ENCODE measurements around the gene GRIK5. TPM values are rescaled to one million over a fixed set of nuclear protein-coding genes. Genes with fewer than 3 reads are reported as not detected.

The GRIK5 gene
- total and polyA plus RNA-seq, 4 donors = 0.09 to 0.42 (median 0.17) TPM; not detected in 1

GRCh38 chr19:41997851-41998229 is 72.2 kb downstream of the GRIK5 start:
- Histone ChIP-seq H3K4me3 (ENCODE audit: low read depth in 1 of 3, low read length in 3 of 3) (no peak overlapping the region), H3K9me3 (ENCODE audit: control insufficient read depth in 4 of 4, low read length in 3 of 4) (no peaks in the 10 kb centered on the region), H3K9ac (ENCODE audit: low read depth in 1 of 2, low read length in 2 of 2) (no peak overlapping the region), H3K27me3 (ENCODE audit: control insufficient read depth in 4 of 4, insufficient read depth in 4 of 4, low read length in 3 of 4) (peaks cover 8 to 27% (median 12%) of the 10 kb centered on the region in 4 donors), H3K27ac (ENCODE audit: low read depth in 1 of 2, low read length in 2 of 2) (no peak overlapping the region), H3K4me1 (ENCODE audit: control insufficient read depth in 4 of 4, insufficient read depth in 4 of 4, low read length in 3 of 4) (peaks cover 0 to 6% (median 3%) of the 10 kb centered on the region in 4 donors), H3K36me3 (ENCODE audit: control insufficient read depth in 4 of 4, insufficient read depth in 3 of 4, low read depth in 1 of 4, low read length in 3 of 4) (no peaks in the 10 kb centered on the region)
- TF ChIP-seq FOXA1 (IDR thresholded peaks at IDR 0.05) (no peak), REST (IDR thresholded peaks at IDR 0.05) (no peak), CTCF (IDR thresholded peaks at IDR 0.05; ENCODE audit: low read depth, low read length, missing input control) (no peak), RXRA (IDR thresholded peaks at IDR 0.05) (no peak), SP1 (IDR thresholded peaks at IDR 0.05) (no peak), MAX (IDR thresholded peaks at IDR 0.05) (no peak), FOXA2 (IDR thresholded peaks at IDR 0.05) (no peak), HNF4A (conservative IDR thresholded peaks at IDR 0.05) (no peak), TAF1 (conservative IDR thresholded peaks at IDR 0.05) (no peak), ZBTB33 (IDR thresholded peaks at IDR 0.05) (no peak), YY1 (IDR thresholded peaks at IDR 0.05) (no peak), ATF3 (IDR thresholded peaks at IDR 0.05) (no peak), RAD21 (IDR thresholded peaks at IDR 0.05) (no peak), JUND (IDR thresholded peaks at IDR 0.05) (no peak), NR2F2 (IDR thresholded peaks at IDR 0.05) (no peak), GABPA (IDR thresholded peaks at IDR 0.05 in 1 of 2, conservative IDR thresholded peaks at IDR 0.05 in 1 of 2) (no peak), HNF4G (IDR thresholded peaks at IDR 0.05) (no peak), EGR1 (IDR thresholded peaks at IDR 0.05; ENCODE audit: low read depth in 2 of 2) (no peak)
- 7% methylated on average over 14 of the region's 14 CpGs for WGBS
- no peak for DNase-seq (ENCODE audit: low spot score)

All from liver (tissue), 9 donors.